ENCODE data around the gene LMAN1.
A peak's percentile ranks its signal among the peaks of the same experiment; 100 is the strongest.

LMAN1 gene

DNA sequence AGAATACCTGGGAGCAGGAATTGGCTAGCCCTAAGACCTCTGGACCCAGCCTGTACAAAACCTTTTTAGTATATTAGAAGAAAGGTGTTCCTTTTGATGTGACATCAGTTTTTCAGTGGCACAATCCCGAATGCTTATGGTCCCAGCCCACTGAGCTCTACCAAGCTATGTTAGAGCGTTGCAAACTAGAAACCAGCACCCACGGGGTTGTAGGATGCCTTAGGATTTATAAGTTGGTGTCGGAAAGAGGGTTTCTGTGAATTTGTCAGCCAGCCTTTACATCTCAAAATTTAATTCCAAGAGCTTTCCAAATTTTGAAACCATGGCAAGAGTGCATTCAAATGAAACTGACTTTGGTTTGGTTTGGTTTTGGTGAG, 499 bp upstream of the LMAN1 start:
- DNase-seq (ENCODE audit: low spot score) = no peak

DNA sequence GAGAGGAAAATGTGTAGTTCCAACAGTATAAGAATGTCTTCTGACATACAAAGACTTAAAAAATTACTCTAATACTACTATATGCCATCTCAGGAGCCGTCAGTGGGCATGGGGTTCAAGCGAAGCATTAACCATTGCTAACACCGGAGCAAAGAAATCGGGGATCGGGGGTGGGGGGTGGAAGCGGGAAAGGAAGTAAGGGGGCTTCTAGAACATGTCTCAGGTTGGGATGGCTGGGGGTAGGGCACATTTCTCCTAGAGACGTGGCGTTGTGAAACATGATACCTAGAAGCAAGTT, 702 bp downstream of the LMAN1 start:
- no peak for DNase-seq (ENCODE audit: low spot score)

DNA sequence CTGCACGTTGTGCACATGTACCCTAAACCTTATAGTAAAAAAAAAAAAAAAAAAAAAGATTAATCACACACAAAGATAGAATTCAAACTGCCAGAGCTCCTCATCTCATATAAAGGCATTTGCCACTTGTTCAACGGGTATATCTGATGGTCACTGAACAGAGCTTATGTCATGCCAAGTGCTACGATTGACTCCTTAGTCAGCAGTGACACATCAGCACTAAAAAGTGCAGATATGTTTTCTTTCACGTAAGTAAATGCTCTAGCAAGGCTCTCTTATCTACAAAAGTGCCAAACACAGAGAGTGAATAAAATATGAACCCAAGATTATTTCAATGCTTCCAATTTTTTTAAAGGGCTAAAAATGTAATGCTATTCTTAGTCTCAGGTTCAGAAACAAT, 1.1 kb downstream of the LMAN1 start:
- DNase-seq (ENCODE audit: low spot score) = peak; percentile 25

DNA sequence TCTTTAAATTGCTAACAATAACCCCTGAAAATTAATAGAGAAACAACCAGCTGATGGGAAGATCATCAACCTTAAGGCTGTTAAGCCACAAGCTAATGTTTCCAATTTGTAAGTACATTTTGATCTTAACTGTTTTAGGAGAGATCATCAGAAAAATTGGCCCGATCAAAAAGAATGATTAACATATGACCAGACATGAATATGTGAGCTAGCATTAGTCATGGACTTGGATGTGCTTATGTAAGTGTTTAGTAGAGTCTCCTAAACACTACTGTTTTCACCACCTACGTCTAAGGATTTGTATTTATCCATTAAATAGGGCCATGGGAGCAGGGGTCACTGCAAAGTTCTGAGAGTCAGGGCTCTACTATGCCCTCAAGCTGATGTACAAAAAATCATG, 4.3 kb downstream of the LMAN1 start:
- no peak for DNase-seq (ENCODE audit: low spot score)

DNA sequence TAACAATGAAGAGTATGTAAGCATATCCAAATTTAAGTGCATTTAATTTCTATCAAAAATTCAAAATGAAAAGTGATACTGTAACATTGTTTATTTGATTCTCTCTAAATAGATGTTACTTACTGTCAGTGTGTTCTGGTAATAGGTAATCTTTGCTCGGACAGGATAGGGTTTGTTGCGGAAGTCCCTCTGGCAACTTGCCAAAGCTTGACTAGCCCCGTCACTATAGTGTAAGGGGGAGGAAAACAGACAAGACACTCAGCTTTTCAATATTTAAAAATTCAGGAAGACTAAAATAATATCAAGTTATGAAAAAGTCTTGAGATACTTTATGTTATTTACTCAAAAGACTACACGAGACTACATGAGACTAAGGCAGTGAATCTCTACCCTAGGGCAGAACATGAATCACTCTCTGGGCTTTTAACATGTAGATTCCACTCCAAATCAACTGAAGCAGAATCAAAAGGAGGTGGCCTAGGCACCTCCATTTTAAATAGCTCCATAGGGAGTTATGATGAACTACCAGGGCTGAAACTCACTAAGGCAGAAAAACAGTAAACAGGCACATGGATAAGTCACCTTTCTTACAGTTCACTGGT, 5.9 kb downstream of the LMAN1 start:
- DNase-seq (ENCODE audit: low spot score) = no peak

DNA sequence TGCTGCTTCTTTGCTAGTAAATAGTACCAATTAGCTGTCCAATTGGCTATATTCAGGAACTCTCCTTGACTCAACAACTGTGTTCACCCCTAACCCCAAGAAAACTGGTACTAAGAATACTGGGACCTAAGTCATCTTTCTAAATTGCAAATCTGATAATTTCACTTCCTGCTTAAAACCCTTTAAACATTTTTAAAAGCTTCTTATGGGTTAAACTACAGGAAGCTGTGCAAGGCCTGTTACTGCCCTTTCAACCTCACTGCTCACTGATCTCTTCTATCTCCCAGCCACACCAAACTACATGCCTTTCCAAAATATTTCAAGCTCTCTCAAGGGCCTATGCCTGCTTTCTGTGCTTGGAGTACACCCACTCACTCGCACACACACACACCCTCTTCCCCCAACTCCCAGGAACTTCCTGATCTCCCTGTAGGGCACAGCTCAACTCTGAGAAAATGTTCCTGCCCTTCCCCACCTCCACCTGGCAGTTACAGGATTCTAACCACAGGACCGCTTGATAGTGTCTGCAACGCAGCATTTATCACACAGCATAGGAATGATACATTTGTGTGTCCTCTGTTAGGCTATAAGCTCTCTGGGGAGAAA, 6.7 kb downstream of the LMAN1 start:
- no peak for DNase-seq (ENCODE audit: low spot score)

DNA sequence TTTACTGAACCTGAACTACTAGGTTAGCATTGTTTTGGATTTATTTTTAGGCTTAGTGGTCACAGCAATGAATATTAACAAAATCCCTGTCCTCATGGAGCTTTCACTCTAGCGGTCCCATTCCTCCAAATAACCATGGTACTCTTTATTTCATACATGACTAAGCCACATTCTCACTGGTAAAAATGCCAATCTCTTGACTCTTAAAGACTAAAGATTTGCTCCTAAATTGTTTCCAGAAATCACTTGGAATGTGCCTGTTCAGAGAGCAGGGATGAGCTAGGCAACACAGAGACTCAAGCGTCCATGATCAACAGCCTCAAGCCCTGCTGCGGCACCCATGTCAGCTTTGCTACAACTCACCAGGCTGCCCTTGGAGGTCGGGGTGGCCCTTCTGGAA, 13.5 kb downstream of the LMAN1 start:
- DNase-seq (ENCODE audit: low spot score) = no peak

DNA sequence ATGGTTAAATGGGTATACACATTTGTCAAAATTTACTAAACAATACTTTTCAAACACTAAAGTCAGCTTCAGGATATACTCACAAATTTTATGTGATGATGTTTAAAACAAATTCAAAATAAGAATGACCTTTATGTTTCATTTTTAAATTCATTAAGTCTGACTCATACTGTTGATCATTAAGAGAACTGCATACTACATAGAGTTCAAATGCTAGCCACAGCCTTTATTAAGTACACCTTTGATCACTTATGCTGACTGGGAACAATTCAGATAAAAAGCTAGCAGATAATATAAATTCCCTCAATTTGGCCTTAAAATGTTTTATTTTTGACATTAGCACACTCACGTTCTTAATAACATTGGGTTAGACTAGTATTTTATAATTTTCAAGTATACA, 14.1 kb downstream of the LMAN1 start:
- no peak for DNase-seq (ENCODE audit: low spot score)

DNA sequence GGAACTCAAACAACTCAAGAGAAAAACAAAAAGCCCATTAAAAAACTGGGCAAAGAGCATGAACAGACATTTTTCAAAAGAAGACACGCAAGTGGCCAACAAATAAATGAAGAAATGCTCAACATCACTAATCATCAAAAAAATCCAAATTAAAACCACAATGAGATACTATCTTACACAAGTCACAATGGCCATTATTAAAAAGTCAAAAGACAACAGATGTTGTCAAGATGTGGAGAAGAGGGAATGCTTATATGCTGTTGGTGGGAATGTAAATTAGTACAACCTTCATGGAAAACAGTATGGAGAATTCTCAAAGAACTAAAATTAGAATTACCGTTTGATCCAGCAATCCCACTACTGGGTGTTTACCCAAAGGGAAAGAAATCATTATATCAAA, 15.1 kb downstream of the LMAN1 start:
- DNase-seq (ENCODE audit: low spot score) = no peak

DNA sequence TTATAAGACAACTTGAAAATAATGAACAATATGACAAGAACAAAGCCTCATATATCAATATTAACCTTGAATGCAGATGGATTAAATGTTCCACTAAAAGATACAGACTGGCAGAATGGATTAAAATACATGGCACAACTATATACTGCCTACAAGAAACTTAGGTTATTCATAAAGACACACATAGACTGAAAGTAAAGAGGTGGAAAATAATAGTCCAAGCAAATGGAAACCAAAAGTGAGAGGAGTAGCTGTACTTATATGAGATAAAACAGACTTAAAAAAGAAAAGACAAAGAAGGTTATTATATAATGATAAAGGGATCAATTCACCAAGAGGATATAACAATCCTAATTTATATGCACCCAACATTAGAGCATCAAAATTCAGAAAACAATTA, 18.2 kb downstream of the LMAN1 start:
- no peak for DNase-seq (ENCODE audit: low spot score)

DNA sequence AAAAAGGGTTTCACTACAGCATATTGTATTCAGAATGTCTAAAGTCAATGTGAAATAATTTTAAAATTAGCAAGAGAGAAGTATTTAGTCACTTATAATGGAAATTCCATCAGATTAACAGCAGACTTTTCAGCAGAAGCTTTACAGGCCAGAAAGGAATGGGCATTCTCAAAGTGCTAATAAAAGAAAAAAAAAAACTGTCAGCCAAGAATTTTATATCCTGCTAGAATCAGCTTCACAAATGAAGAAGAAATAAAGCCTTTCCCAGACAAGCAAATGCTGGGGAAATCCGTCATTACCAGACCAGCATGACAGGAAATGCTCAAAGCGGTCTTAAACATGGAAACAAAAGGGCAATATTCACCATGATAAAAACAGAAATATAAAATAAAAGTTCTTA, 18.8 kb downstream of the LMAN1 start:
- no peak for DNase-seq (ENCODE audit: low spot score)

DNA sequence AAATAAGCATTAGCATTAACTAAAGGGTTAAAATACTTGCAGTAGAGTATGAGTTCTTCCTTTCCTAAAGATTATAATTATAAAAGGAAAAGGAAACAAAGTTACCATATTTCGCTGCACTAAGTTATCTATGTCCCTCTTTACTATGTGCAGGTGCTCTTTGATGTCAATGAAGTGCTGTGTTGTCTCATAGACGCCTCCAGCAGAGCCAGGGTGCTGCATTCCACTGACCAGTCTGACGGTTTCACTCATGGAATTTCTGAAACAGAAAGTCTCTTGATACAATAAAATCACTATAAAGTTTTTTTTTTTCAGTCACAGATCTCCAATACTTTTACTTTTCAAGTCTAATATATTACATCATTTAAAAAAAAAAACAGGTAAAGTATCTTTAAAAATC, 26.1 kb downstream of the LMAN1 start:
- no peak for DNase-seq (ENCODE audit: low spot score)

DNA sequence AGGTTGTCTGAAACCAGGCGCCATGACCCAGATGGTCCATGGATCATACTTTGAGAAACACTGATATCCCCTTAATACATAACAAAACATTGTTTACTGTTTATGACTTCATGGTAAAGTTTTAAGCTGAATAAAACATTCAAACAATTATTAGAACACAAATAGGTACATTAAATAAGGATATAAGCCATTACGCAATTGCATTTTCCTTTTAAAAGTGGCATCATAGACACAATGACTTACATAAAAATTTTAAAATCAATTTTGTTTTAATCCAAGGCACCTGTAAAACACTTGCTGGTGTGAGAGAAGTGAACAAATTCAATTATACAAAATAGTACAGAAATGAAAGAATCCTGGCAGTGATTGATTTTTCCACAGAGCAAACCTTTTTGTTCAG, 30.4 kb downstream of the LMAN1 start:
- DNase-seq (ENCODE audit: low spot score) = no peak

DNA sequence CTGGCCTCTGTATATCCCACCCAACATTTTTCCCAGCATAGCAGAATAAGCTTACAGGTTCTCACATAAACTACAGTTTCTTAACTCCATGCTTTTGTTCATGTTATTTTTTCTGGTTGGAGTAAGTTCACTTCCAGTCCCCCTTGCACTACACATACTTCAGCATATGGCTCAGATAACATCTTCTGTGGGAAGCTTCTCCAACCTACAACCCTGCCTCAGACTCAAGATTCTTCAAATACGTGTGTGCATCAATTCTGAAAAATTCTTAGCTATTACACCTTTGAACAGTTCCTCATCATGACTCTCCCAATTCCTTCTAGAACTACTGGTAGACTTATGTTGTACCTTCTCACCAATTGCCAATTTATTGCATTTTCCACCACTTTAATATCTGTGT, 33.1 kb downstream of the LMAN1 start:
- DNase-seq (ENCODE audit: low spot score) = no peak

DNA sequence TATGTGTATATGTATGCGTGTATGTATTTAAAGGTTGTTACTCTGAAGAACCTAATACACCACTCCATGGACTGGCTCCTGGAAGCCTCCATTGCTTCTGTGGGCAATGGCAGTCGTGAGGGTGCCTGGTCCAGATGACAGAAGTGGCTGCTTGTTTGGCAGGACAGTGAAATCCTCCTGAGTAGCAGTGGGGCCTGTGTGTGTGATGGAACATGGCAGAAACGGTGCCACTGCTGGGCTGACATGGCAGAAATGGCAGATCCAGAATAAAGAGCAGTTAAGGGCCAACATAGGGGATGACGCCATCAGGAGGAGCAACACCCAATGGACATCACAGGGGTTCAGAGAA, 34.5 kb downstream of the LMAN1 start:
- no peak for DNase-seq (ENCODE audit: low spot score)

DNA sequence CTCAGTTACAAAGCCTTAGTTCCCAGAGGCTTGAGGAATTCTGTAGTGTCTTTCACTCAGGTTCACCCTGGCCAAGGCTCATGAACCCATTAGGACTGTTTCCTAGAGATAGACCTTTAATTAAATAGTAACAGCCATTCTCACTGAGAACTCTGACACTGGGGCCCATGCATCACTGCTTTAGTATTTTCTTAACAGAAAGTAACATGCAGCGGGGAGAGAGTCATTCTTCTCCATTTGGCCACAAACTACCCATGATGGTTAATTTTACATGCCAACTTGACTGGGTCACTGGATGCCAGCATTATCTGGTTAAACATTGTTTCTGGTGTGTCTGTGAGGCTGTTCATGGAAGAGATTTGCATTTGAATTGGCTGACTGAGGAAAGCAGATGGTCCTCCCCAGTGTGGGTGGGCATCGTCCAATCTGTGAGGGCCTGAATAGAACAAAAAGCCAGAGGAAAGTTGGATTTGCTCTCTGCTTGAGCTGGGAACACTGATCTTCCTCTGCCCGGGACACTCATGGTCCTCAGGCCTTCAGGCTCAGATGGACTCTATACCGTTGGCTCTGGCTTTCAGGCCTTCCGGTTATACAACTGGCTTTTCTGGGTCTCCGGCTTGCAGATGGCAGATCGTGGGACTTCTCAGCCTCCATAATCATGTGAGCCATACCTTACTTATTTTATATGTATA, 35.0 kb downstream of the LMAN1 start:
- no peak for DNase-seq (ENCODE audit: low spot score)

DNA sequence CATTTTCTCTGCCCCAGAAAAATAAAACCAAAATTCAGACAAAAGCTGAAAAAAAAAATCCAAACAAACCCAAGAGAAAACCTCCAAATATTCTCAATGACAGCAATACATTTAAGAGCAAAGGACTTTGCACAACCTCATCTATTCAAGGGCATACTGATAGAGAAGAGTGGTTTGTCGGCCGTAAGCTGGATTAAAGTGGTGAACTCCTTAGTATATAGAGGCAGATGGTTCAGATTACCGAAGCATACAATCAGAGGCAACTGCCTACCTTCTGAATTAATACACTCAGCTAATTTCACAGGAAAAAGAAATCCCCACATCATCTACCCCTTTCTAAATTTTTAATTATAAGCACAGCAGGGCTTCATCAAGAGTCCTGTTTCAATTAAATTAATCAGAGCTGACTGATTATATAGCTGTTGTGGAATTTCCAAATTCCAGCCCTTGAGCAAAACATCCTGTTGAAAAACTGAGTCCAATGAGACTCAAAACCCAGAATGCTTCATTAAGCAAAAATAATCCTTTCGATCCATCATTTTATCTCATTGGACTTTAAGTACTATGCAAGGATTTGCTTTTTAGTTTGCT, 40.5 kb downstream of the LMAN1 start, which contains the start of gene CPLX4:
TSS of gene CPLX4 (minus strand) at position 190 of the 591 bp plus-strand sequence. CDS start at position 3, 187 bp downstream.
- DNase-seq (ENCODE audit: low spot score) = no peak

DNA sequence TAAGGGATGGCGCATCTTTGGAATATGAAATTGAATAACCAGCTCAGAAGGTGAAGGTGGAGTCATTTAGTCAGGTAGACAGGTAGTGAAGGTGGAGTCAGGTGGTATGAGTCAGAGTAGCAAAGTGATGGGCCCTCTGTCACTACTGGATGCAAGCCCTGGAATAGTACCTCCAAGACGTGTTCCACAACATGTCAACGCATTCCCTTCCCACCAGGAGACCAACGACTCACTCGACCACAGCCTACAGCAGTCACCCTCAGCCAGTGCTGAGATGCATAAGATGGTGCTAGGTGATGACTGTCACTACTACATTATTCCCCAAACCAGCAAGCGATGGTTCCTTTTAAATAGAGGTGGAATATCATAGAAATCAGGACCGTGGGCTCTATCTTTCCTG, 47.4 kb downstream of the LMAN1 start:
- peak; percentile 5 for DNase-seq (ENCODE audit: low spot score)

DNA sequence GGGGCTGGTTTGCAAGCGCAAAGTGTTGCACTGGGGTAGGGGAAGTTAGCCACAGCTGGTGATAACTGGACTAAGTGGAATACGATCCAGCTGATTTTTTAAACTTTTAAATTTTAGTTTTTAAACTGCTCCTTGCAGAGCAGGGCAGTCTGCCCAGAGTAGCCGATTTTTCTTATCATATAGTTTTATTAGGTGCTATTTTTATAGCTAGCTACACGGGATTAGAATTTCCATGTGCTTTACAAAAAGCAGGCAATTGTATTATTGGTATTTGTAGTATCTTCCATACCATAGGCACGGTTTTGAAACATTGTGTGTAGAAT, 50.2 kb downstream of the LMAN1 start:
- no peak for DNase-seq (ENCODE audit: low spot score)

DNA sequence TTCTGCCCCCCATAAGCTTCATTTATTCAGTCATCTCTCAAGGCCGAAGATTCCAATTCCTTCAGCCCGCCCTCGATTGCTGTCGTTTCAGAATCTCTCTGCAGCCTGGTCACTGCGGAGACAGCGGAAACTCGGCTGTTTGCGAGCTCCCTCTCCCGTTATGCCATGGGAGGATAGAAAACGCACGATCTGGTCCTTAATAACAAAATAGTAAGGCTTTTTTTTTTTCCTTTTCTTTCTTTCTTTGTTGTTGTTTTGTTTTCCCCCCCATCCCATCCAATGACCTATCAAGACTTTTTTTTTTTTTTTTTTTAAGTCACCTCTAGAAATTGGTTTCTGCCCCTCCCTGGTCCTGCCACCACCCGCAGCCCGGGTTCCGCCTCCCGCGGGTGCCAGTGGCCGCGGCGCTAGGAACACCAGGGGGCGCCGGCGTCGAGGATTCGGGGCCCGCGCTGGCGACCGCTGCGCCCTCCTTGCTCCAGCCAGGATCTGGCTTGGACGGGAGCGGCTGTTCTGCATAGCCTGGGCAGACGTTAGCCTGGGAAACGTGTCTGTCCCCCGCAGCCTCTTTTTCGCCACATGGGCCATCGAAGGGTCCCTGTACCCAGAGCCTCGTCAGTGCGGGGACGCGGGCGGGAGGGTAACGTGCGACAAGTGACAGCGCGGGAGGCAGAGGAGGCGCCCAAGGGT, 50.7 kb downstream of the LMAN1 start:
- DNase-seq (ENCODE audit: low spot score) = peak; percentile 70

DNA sequence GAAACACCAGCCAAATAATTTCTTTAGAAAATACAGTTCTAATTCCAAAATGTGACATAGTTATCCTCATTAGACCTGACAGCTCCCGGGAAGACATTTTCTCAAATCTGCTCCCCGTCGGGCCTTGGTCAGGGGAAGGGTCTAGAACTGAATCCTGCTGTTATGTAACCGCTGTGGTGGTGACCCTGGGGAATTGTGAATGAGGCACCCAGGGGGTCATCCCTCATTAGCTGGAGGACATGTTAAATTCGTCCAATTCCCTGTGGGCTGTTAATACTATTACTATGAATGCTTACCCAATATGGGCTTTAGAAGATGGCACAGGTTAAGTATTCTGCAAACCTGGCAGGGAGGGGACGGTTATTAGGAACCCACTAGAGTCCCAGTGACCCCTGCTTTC, 52.4 kb downstream of the LMAN1 start:
- DNase-seq (ENCODE audit: low spot score) = no peak

DNA sequence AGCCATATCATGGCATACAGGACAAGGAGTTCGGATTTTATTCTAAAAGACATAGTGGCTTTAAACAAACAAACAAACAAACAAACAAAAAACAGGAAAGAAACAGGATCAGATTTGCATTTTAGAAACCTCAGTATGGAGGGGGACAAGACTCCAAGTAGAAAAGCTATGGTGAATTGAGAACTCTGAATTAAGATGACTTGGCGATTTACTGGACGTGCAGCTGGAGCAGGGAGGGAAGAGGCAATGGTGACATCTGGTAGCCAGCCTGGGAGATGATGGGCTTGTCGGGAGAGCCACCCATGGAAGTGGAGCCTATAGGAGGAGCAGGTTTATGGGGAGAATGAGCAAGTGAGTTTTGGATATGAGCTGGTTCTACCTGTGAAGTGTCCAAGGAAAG, 53.8 kb downstream of the LMAN1 start:
- DNase-seq (ENCODE audit: low spot score) = no peak

DNA sequence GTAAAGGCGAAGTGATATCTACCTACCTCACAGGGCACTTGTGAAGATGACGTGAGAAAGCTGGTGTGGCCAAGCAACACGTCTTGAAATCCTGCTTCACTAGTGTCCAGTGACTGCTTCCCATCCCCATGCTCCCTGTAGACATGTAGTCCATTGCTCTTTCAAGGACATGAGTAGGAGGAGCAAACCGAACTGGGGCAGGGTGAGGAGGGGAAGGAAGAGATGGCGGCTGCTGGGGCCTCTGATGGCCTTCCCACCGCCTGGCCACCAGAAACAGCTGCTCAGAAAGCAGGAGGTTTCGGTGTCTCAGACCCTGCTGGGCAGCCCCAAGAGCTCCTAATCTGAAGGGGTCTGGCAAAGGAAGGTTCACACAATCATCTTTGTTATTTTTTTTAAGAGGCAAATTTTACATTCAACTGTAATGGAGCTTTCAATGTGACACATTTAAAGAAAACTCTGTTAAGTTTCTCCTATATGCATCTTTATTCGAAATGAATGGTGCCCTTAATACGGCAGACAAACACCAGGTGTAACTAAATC, 55.3 kb downstream of the LMAN1 start:
- DNase-seq (ENCODE audit: low spot score) = no peak
